H9 (cell line): ENCODE results near the gene TUBB2A. TPM values are rescaled to one million over a fixed set of nuclear protein-coding genes. Genes with fewer than 3 reads are reported as not detected.

Experiments
- DNase-seq: peaks from one replicate; pipeline ENCODE4 v3.0.0-alpha.2; 2017
- H2AFZ ChIP-seq: one replicate; pipeline ENCODE4 v1.6.1; 2013; ENCODE audit warnings: mild to moderate bottlenecking, low read length, control low read depth, moderate library complexity
- H2AK5ac ChIP-seq: 2 replicates; pipeline ENCODE4 v1.6.1; 2013; ENCODE audit warnings: low read length, control low read depth, mixed read lengths; ENCODE audit not compliant: insufficient read length
- H2BK120ac ChIP-seq: one replicate; pipeline ENCODE4 v1.6.1; 2013; ENCODE audit warnings: low read depth, mild to moderate bottlenecking, low read length, control low read depth, inconsistent platforms; ENCODE audit not compliant: poor library complexity, severe bottlenecking
- H2BK12ac ChIP-seq: 2 replicates; pipeline ENCODE4 v1.6.1; 2013; ENCODE audit warnings: low read length, control low read depth, mixed read lengths, low read depth; ENCODE audit not compliant: insufficient read length
- H2BK15ac ChIP-seq: 2 replicates; pipeline ENCODE4 v1.6.1; 2013; ENCODE audit warnings: low read depth, low read length, control low read depth
- H2BK20ac ChIP-seq: one replicate; pipeline ENCODE4 v1.6.1; 2013; ENCODE audit warnings: low read depth, mild to moderate bottlenecking, low read length, control low read depth, inconsistent platforms; ENCODE audit not compliant: poor library complexity, severe bottlenecking
- H2BK5ac ChIP-seq: 2 replicates; pipeline ENCODE4 v1.6.1; 2013; ENCODE audit warnings: low read length, control low read depth, mixed read lengths; ENCODE audit not compliant: insufficient read length
- H3K14ac ChIP-seq: 2 replicates; pipeline ENCODE4 v1.6.1; 2013; ENCODE audit warnings: low read length, control low read depth; ENCODE audit not compliant: insufficient read depth
- H3K18ac ChIP-seq: 2 replicates; pipeline ENCODE4 v1.6.1; 2013; ENCODE audit warnings: low read depth, mild to moderate bottlenecking, mixed read lengths, low read length, control low read depth; ENCODE audit not compliant: insufficient read length
- H3K23ac ChIP-seq: 2 replicates; pipeline ENCODE4 v1.6.1; 2013; ENCODE audit warnings: low read length, control low read depth, mixed read lengths, low read depth; ENCODE audit not compliant: insufficient read length
- H3K23me2 ChIP-seq: 2 replicates; pipeline ENCODE4 v1.6.1; 2013; ENCODE audit warnings: low read depth, mild to moderate bottlenecking, mixed read lengths, low read length, control low read depth; ENCODE audit not compliant: insufficient read length, poor library complexity, severe bottlenecking
- H3K27ac ChIP-seq: 2 replicates; pipeline ENCODE4 v1.5.1; 2013; ENCODE audit warnings: low read length, control low read depth, mixed read lengths, low read depth; ENCODE audit not compliant: insufficient read length
- H3K27me3 ChIP-seq: 2 replicates; pipeline ENCODE4 v1.6.1; 2013; ENCODE audit warnings: low read length, control low read depth, inconsistent platforms; ENCODE audit not compliant: insufficient read depth
- H3K4ac ChIP-seq: 2 replicates; pipeline ENCODE4 v1.6.1; 2013; ENCODE audit warnings: low read depth, mild to moderate bottlenecking, control low read depth, inconsistent platforms, low read length, moderate library complexity
- H3K4me1 ChIP-seq: 2 replicates; pipeline ENCODE4 v1.6.1; 2013; ENCODE audit warnings: low read length, control low read depth, inconsistent platforms; ENCODE audit not compliant: insufficient read depth
- H3K4me2 ChIP-seq: 2 replicates; pipeline ENCODE4 v1.6.1; 2013; ENCODE audit warnings: low read length, control low read depth, mixed read lengths; ENCODE audit not compliant: insufficient read length, insufficient read depth
- H3K56ac ChIP-seq: 2 replicates; pipeline ENCODE4 v1.6.1; 2013; ENCODE audit warnings: low read depth, mild to moderate bottlenecking, mixed read lengths, low read length, control low read depth; ENCODE audit not compliant: insufficient read length
- H3K79me1 ChIP-seq: 2 replicates; pipeline ENCODE4 v1.6.1; 2013; ENCODE audit warnings: low read depth, mild to moderate bottlenecking, moderate library complexity, low read length, control low read depth, inconsistent platforms; ENCODE audit not compliant: insufficient read depth, poor library complexity, severe bottlenecking
- H3K79me2 ChIP-seq: 2 replicates; pipeline ENCODE4 v1.6.1; 2013; ENCODE audit warnings: low read length, control low read depth, inconsistent platforms; ENCODE audit not compliant: insufficient read depth
- H3K9ac ChIP-seq: 2 replicates; pipeline ENCODE4 v1.6.1; 2013; ENCODE audit warnings: low read length, control low read depth, mixed read lengths; ENCODE audit not compliant: insufficient read length; ENCODE audit errors: extremely low read depth
- H3K9me3 ChIP-seq: one replicate; pipeline ENCODE4 v1.6.1; 2013; ENCODE audit warnings: low read depth, low read length, inconsistent platforms; ENCODE audit not compliant: control insufficient read depth
- H3T11ph ChIP-seq: one replicate; pipeline ENCODE4 v1.6.1; 2013; ENCODE audit warnings: mild to moderate bottlenecking, low read length, control low read depth, inconsistent platforms
- H4K20me1 ChIP-seq: one replicate; pipeline ENCODE4 v1.6.1; 2013; ENCODE audit not compliant: control insufficient read depth, insufficient read length, insufficient read depth
- H4K5ac ChIP-seq: 2 replicates; pipeline ENCODE4 v1.6.1; 2013; ENCODE audit warnings: low read depth, mild to moderate bottlenecking, mixed read lengths, low read length, control low read depth; ENCODE audit not compliant: insufficient read length
- H4K8ac ChIP-seq: replicated peaks from 2 replicates; pipeline ENCODE4 v1.6.1; 2013; ENCODE audit warnings: low read length, control low read depth, mixed read lengths, low read depth; ENCODE audit not compliant: insufficient read length
- H4K91ac ChIP-seq: 2 replicates; pipeline ENCODE4 v1.6.1; 2013; ENCODE audit warnings: low read depth, mild to moderate bottlenecking, moderate library complexity, mixed read lengths, low read length, control low read depth; ENCODE audit not compliant: insufficient read length
- H3K27ac Mint-ChIP-seq, 3 experiments: 2 replicates in 2 of 3; 3 replicates in 1 of 3; pipeline ENCODE4 v1.8.0; 2020 to 2021; ENCODE audit warnings: mixed read lengths in 3 of 3, mild to moderate bottlenecking in 1 of 3, moderate library complexity in 1 of 3
- H3K27me3 Mint-ChIP-seq: 2 replicates; pipeline ENCODE4 v1.8.0; 2021; ENCODE audit warnings: low read depth, mild to moderate bottlenecking, moderate library complexity, mixed read lengths
- H3K36me3 Mint-ChIP-seq, 3 experiments: 2 replicates in 2 of 3; 3 replicates in 1 of 3; pipeline ENCODE4 v1.8.0; 2020 to 2021; ENCODE audit warnings: low read depth in 3 of 3, mixed read lengths in 3 of 3; ENCODE audit not compliant: insufficient read depth in 1 of 3
- H3K4me1 Mint-ChIP-seq, 2 experiments: 2 replicates each; pipeline ENCODE4 v1.8.0; 2020; ENCODE audit warnings: mixed read lengths in 2 of 2
- H3K4me3 Mint-ChIP-seq, 2 experiments: 2 replicates in 1 of 2; 3 replicates in 1 of 2; pipeline ENCODE4 v1.8.0; 2020 to 2021; ENCODE audit warnings: mild to moderate bottlenecking in 2 of 2, mixed read lengths in 2 of 2, moderate library complexity in 1 of 2
- H3K9me3 Mint-ChIP-seq, 2 experiments: 2 replicates in 1 of 2; 3 replicates in 1 of 2; pipeline ENCODE4 v1.8.0; 2020; ENCODE audit warnings: mild to moderate bottlenecking in 2 of 2, mixed read lengths in 2 of 2, moderate library complexity in 1 of 2
- CTCF ChIP-seq: fragments of 200-600 bp; sonication (generic); conservative IDR thresholded peaks from 3 replicates; pipeline ENCODE4 v1.8.0; 2021; ENCODE audit warnings: antibody characterized with exemption, mild to moderate bottlenecking
- WGBS: extraction: QIAGEN DNeasy Blood & Tissue Kit; methylation state at CpG from one replicate; pipeline ENCODE4 v1.1.7; 2013; ENCODE audit warnings: missing lambda C conversion rate, low lambda C conversion rate, mixed read lengths; ENCODE audit not compliant: insufficient read length; ENCODE audit errors: extremely low coverage; 5-methylcytosine and 5-hydroxymethylcytosine counted together
- total RNA-seq: library from RNA; stranded (reverse); gene quantifications from 2 replicates; pipeline ENCODE4 v1.2.1, GENCODE V29; 2021

The TUBB2A gene
- total RNA-seq, 1 experiment from 2014 or later: 258 TPM

- no peak for TF ChIP-seq CTCF
- WGBS: no CpG with 5 or more reads among the region's 3 CpGs
- H3K56ac ChIP-seq: no peak overlapping the region
- Mint-ChIP-seq H3K36me3 (peaks cover 22 to 59% (median 49%) of the 10 kb centered on the region in 3 experiments; a peak in 6 of 7 replicates), H3K9me3 (no peaks in the 10 kb centered on the region), H3K4me3 (no peak overlapping the region), H3K27me3 (no peaks in the 10 kb centered on the region), H3K4me1 (peaks cover 4 to 8% of the 10 kb centered on the region in 2 experiments), H3K27ac (peak overlapping the region in 1 of 3 experiments; percentile 83; a peak in 2 of 7 replicates)
- no peaks in the 10 kb centered on the region; the same call in 1 of the 2 replicates for H3K4me1 ChIP-seq
- no peak overlapping the region for H3K14ac ChIP-seq
- no peak overlapping the region for H3K4me2 ChIP-seq
- no peak overlapping the region for H3K23ac ChIP-seq
- no peak overlapping the region for H2BK15ac ChIP-seq
- no peak overlapping the region for H3K27ac ChIP-seq
- DNase-seq: no peak
- H2AK5ac ChIP-seq: no peak overlapping the region
- no peak overlapping the region for H4K8ac ChIP-seq
- no peak overlapping the region for H4K5ac ChIP-seq
- no peak overlapping the region for H3K9ac ChIP-seq
- H3K79me2 ChIP-seq: peaks cover 5% of the 10 kb centered on the region; the same call in 1 of the 2 replicates
- no peaks in the 10 kb centered on the region for H3K9me3 ChIP-seq
- H3K23me2 ChIP-seq: peaks cover 7% of the 10 kb centered on the region
- H4K20me1 ChIP-seq: no peaks in the 10 kb centered on the region
- no peaks in the 10 kb centered on the region for H3K27me3 ChIP-seq
- no peak overlapping the region for H2AFZ ChIP-seq
- no peak overlapping the region for H3K18ac ChIP-seq
- H2BK5ac ChIP-seq: no peak overlapping the region
- no peak overlapping the region for H2BK12ac ChIP-seq
- no peak overlapping the region for H2BK120ac ChIP-seq
- no peak overlapping the region for H3K4ac ChIP-seq
- no peak overlapping the region for H2BK20ac ChIP-seq
- H3T11ph ChIP-seq: no peak overlapping the region
- no peak overlapping the region for H4K91ac ChIP-seq
- no peaks in the 10 kb centered on the region for H3K79me1 ChIP-seq
Observed at GRCh38 chr6:3152689-3153088, 4.7 kb downstream of the TUBB2A start.
